GM19240 (cell line): ENCODE results near the gene CRACDL.

Experiments used
- DNase-seq: peaks from one replicate; pipeline ENCODE4 v3.0.0; 2011; ENCODE audit warnings: low spot score; ENCODE audit not compliant: insufficient read length

Gene CRACDL, protein sequence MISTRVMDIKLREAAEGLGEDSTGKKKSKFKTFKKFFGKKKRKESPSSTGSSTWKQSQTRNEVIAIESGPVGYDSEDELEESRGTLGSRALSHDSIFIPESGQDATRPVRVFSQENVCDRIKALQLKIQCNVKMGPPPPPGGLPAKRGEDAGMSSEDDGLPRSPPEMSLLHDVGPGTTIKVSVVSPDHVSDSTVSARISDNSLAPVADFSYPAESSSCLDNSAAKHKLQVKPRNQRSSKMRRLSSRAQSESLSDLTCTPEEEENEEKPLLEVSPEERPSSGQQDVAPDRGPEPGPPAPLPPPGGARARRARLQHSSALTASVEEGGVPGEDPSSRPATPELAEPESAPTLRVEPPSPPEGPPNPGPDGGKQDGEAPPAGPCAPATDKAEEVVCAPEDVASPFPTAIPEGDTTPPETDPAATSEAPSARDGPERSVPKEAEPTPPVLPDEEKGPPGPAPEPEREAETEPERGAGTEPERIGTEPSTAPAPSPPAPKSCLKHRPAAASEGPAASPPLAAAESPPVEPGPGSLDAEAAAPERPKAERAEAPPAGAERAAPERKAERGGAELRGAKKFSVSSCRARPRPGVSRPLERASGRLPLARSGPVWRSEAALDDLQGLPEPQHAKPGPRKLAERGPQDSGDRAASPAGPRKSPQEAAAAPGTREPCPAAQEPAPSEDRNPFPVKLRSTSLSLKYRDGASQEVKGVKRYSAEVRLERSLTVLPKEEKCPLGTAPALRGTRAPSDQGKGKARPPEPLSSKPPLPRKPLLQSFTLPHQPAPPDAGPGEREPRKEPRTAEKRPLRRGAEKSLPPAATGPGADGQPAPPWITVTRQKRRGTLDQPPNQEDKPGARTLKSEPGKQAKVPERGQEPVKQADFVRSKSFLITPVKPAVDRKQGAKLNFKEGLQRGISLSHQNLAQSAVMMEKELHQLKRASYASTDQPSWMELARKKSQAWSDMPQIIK

DNA sequence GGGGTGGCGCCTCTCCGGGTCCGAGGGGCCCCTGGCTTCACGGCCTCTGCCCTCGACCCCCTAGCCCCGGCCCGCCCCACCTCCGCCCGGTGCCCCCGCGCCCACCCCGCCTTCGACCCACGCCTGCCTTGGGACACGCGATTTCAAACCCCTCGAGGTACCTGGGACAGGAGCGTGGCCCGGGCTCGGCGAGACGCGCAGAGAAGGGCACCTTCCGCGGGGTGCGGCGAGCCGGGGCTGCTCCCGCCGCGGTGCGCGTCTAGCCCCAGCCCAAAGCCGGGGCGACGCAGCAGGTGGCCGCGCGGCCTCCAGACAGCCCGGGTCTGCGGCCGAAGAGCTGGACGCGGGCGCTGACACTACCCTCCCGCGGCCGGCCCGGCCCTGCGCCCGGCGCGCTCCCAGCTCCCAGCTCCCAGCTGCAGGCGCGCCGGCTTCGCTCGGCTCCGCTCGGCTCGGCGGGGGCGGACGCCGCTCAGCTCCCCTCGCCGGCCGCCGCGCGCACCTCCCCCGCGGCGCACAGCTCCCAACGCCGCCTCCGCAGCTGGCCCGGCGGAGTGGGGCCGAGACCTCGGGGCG, at the start of gene CRACDL:
Gene CRACDL (minus strand): TSS at position 449 of the 576 bp plus-strand sequence. CDS start 89,425 bp downstream, outside the sequence.
- DNase-seq, result no peak

DNA sequence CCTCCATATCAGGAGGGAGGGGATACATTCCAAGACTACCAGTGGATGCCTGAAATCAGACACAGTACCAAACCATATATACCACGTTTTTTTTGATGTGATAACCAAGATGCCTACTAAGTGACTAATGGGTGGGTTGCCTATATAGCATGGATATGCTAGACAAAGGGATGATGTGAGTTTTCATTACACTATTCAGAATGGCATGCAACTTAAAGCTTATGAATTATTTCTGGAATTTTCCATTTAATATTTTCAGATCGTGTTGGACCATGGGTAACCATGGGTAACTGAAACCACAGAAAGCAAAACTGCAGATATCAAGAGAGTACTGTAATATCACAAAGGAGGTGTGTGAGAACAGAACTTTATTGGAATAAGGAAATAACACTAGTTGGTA, 39.6 kb upstream of the CRACDL start:
- DNase-seq, result no peak

DNA sequence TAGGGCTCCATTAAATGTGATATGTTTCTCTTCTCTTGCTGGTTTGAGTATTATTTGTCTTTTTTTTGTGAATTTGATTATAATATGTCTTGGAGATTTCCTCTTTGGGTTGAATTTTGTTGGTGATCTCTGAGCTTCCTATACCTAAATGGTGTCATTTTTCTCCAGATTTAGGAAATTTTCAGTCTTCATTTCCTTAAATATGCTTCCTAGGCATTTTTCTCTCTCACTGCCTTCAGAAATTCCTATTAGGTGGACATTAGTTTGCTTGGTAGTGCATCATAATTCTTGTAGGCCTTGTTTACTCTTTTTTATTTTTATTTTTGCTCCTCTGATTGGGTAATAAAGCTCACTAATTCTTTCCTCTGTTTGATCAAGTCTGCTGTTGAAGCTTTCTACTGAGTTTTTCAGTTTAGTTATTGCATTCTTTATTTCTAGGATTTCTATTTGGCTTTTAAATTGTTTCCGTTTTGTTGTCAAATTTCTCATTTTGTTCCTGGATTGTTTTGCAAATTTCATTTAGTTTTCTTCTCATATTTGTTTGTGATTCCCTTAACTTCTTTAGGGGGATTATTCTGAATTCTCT, 36.6 kb upstream of the CRACDL start:
- DNase-seq, result no peak

DNA sequence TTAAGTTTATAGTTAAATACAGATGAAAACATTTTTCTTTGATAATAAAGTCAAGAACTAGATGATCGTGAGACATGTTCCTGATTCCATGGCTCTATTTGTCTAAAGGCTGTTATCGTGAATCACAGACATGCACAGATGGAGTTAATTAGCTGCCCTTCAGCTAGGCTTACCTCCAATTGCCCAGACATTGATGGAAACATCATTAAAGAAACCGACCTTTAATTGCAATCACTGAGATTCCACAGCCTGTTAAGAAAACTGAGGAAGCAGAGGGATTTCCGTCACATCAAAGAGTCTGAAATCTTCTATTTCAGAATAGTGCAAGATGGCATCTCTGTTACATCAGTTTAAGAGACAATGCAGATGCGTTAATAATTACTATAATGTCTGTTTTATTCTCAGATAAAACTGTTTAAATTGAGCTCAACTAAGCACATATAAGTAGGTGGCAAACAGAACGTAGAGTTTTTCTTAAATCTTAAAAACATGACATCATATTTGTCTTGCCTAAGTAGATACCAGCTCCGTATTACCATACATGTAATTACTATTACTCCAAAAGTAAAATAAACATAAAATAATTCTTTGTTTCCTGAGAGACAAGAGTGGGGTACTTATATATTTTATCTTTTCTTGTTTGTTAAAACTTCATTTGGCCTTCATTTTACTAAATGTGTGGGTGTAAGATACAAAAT, 23.9 kb upstream of the CRACDL start:
- DNase-seq, result no peak

DNA sequence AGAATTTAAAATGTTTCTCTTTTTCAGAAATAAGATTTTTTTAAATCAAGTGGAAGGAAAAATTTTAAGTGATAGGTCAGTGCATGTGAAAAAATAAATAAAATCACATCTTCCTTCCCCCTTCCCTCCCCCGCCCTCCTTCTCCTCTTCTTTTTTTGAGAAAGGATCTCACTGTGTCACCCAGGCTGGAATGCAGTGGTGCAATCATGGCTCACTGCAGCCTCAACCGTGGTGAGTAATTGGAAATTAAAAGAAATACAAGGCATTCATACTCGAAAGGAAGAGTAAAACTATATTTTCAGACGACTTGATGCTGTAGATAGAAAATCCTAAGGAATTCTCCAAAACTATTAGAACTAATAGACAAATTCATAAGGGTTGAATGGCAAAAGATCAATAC, 16.9 kb upstream of the CRACDL start:
- DNase-seq, result no peak

DNA sequence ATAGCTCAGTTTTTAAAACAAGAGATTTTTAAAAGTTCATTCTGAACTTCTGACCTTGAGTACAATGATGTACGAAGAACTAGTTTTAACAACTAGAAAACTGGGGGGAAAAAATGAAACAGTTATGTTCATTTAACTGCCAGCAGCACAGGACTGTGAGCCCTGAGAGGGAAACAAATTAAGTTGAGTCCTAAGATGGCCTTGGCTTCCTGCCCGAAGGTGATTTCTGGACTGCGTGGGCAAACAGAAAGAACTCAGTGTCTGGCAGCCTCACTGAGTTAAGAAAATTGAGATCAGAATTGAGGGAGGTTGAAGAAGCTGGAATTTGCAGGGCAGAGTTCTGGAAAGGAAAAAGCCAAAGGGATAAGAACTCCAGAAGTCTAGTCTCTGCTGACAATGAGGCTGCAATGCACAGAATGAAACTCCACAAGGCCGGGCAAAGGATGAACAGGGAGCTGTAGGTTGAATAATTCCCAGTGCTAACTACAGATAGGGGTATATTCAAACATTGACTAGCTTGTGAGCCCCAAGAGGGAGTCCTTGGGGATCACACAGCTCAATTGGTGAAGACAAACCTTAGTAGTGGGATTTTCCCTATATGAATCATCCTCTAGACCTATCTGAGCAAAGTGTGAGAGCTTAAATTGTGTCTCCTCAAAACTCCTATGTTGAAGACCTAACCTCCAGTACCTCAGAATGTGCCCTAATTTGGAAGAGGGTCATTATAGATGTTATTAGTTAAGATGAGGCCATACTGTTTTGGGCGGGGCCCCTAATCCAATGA, 13.1 kb upstream of the CRACDL start:
- DNase-seq, result no peak

DNA sequence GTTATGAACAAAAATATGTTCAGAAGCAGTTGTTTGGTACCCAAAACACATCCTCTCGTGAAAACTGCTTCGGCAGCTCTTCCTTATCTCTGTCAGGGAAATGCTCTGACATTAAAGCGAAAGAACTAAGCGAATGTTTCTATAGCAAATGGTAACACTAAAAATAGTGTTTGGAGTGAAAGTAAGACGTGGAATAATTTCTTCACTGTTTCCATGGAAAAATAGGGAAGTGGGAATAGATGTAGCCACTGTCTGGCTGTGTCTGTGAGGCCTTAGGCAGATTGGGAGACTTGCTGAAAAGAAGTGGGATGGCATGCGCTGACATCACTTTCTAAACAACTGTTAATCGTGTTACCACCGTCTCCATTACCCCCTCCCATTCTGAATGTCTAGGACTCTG, 11.5 kb upstream of the CRACDL start:
- no peak for DNase-seq

DNA sequence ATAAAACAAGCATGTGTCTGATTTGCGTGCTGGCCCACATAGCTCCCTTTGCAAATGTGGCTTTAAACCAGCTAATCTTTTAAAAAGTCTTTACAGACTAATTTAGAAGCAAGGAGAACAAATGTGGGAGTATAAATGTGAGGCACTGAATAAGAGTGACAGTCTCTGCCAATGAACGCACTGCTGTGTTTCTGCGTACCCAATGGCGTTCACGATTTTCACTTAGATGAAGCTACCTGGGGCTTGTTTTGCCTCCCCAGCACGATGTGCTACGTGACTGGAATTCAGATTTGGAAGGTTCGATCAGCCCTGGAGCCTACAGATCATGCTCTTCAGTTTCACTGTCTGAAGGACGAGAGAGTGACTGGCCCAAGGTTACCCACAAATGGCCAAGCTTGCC, 10.8 kb upstream of the CRACDL start:
- DNase-seq, result no peak

DNA sequence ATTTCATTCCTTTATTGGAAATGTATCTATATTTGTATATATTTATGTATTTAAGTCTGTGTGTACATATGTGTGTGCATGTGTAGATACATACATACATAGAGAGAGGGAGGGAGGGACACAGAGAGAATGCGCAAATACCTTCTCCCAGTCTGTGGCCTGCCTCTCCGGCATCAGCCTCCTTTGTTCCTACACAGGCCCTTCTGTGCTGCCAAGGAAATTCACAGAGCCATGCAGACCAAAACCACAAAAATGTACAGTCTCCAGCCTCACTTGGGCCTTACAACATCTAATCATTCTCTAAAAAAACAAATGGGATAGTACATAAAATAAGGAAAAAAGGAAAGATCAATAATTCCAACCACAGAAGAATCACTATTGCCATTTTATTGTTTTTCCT, 8.8 kb upstream of the CRACDL start:
- no peak for DNase-seq

DNA sequence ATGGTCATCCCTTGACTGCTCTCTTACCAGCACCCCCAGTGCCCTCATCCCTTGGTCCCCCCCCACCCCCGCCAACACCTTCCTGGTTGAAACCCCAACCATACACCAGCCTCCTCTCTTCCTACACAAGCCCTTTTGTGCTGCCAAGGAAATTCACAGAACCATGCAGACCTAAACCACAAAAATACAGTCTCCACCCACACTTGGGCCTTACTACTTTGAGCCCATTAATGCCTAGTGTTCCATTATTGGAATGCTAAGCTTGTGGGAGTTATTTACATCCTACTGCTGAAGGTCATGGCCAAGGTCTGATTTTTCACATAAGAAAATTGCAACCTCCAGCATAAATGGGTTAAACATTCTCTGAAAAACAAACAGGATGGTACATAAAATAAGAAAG, 4.1 kb upstream of the CRACDL start:
- no peak for DNase-seq

DNA sequence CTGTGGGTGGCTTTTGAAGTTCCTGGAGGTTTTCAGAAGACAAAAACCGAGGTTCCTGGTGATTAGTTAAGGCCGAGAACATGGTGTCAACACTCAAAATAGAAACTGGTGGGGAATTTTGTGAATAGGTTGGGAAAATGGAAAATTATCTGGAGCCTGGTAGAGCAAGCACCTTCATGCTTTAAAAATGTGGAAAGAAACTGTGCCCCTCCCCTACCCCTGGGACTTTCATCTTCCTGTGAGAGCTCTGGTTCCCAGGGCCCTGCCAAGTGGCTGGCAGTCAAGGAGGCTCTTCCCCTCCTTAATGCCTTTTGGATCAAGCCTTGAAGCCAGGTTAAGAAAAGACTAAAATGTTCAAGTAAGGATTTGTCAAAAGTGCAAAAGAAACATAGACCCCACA, 1.9 kb upstream of the CRACDL start:
- DNase-seq, result no peak

DNA sequence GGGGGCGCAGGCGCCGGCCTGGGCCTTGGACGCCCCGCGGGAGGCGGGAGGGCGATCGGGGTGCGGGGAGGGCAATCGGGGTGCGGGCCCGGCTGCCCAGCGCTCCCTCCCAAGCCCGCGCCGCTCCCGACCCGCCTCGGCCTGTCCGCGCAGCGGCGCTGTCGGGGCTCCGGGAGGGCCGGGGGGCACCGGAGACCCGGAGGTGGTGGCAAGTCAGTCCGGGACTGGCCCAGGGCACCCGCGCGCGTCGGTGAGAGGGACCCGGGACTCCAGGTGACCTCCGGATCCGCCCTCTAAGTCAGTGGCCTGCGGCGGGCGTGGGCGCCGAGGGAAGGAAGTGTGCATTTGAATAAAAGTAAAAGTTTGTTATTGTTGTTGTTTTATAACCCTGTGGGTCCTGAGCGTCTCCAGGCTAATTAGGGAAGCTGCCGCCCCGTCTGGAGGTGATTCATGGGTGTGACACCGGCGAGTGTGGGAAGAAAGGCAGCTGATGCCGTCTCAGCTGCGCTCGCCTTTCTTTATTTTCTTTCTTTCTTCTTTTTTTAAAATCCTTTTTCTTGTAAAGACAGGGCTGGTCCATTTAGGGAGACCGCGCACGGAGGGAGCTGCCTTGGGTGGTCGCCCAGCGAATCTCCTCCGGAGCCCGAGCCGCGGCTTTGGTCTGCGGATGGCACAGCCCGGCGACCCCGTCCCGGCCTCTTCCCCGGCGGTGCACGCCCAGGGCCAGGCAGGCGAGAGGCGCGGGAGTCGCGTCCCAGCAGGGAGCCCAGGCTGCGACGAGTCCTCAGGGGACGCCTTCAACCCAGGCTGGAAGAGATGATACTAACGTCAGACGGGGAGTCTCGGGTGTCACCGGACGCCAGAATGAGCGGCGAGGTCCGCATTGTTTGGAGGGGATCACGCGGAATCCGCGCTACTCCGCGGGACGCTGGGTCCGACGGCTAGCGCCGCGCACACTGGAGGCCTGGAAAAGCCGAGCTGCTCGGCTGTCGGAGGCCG, 627 bp upstream of the CRACDL start:
- DNase-seq, result no peak

DNA sequence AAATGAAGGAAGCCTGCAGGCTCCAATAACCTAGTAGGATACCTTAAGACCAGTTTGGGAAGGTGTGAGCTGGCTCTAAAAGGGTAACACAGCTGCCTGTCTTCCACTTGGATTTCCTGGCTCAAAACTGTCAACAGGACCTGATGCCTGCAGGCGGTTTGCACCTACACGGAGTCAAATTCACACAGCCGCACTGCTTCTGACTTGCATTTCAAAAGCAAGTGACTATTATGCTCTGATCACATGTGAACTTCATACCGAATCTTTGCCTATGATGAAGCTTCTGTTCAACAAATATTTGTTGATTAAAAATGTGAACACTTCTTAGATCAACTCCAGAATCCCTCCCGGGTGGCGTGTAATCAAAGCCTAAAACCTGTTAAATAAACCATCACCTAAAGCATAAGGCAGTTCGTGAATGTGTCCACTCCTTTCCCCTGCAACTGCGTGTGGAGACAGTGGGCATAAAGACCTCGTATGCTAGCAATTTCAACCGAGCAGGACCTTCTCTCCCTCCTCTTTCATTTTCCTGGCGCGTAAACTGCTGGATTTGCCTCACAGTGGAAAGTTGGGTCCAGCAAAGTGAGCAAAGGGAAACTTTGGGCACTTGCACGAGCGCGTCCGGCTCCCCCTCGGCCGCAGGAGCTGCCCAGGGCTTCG, 784 bp downstream of the CRACDL start:
- no peak for DNase-seq

DNA sequence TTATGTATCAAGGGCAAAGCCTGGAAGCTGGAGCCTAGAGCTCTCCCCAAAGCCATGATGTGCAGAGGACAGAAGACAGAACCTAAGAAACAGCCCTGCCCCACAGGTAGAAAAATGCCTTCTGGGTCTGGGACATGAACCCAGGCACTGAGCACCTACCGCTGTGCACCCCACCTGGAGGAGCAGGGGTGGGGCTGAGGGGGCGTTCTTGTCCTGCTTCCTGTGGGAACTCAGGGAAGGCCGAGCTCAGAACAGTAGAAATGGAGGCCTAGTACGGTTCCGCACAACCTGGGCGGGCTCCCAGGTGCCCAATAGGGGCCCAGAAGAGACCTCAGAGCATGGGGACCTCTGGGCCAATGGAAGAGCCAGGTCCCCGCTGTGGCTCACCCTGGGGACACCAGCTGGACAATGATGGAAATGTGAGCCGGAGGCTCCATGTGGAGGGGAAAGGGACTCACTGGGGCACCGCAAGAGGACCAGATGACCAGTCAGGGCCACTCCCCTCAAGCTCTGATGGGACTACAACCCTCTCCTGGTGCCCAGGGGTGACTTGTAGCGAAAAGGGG, 3.2 kb downstream of the CRACDL start:
- DNase-seq, result no peak

DNA sequence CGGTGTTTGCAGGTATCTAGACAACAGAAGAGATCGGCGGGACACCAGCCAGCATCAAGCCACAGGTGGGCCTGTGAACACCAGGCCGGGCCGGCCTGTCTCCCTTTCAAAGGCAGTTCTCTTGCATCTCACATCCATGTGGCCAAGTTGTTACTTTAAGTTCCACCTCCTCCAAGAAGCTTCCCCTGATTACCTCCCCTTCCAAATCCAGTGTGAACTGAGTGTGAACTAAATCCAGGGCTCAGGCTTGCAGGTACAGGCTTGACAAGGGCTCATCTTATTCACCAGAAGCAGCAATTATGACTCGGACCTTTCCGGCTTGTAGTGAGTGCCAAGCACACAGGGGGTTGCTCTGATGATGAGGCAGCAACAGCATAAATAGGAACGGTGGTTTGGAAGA, 3.9 kb downstream of the CRACDL start:
- DNase-seq, result no peak

DNA sequence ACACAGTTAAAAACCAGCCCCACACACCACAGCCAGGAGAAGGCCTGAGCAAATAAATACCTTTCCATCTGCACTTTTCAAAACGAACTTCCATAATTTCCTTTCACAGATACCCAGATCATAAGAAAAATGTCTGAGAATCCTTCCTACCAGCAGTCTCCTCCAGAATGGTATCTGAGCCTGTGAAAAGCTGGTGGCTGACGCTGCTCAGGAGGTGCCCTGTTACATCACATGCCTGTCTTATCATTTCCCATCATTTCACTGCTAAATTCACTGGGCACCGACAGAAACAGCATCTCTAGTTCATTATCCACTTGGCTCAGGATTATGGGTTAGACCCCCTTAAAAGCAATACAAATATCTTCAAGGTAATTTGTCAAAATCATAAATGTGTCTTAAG, 4.4 kb downstream of the CRACDL start:
- no peak for DNase-seq

DNA sequence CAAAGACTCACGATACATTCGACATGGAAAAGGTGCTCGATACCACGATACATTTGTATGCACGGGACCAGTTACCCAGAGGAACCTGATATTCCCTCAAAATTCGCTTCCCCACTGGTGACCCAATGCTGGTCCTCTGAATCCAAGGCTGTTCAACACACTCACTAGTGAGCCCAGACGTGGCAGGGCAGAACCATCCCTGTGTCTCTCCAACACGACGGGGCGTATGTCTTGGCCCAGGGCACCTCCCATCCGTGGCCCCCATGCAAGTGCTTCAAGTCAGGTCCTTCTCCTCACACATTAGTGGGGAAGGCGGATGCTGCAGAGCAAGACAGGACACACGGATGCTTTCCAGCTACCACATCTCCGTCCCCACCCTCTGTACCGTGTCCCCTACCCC, 6.1 kb downstream of the CRACDL start:
- no peak for DNase-seq

DNA sequence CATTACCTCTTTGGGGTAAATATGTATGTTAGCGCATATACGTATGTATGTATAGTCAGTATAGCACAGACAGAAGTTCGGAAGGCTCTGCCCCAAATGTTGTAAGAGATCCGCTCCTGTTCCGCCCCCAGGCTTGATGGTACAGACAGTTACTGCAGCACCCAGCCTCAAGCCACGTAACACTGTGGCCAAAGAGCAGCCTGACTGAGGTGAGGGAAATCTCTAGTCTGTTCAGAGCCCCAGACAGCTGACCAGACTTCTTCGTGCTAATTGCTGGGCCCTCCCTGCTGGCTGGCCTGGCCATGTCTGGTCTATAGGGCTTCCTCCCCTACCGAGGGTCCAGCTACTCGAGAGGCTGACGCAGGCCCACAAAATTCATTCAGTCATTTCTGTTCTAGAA, 7.8 kb downstream of the CRACDL start:
- no peak for DNase-seq
